ENCODE results near the gene SLC35B3. TPM values are rescaled to one million over a fixed set of nuclear protein-coding genes. Genes with fewer than 3 reads are reported as not detected.
A peak's percentile ranks its signal among the peaks of the same experiment; 100 is the strongest.

SLC35B3 gene
- total and polyA plus RNA-seq, 9 of the 15 experiments (the other 6 are each of a cell fraction or from before 2014, with no cell fraction given) = 7.6 to 19.1 (median 11.3) TPM

- TF ChIP-seq MGA (IDR thresholded peaks at IDR 0.05) = peak; percentile 96
- TF ChIP-seq ARID4B (CRISPR knock-in tag; IDR thresholded peaks at IDR 0.05) = peak; percentile 81; the same call in 1 of the 2 replicates
- peak; percentile 16 for TF ChIP-seq SOX6 (IDR thresholded peaks at IDR 0.05)
- peak; percentile 76 for TF ChIP-seq TAF9B (IDR thresholded peaks at IDR 0.05; ENCODE audit: partially characterized antibody)
- TF ChIP-seq HNRNPLL (IDR thresholded peaks at IDR 0.05; ENCODE audit: low read depth, low read length, poor library complexity, severe bottlenecking) = no peak
- TF ChIP-seq NRF1 (conservative IDR thresholded peaks at IDR 0.05 in 1 of 2, IDR thresholded peaks at IDR 0.05 in 1 of 2) = peak; percentile 99
- no peak for TF ChIP-seq BMI1 (IDR thresholded peaks at IDR 0.05; ENCODE audit: low read length)
- TF ChIP-seq, protein P1, sequence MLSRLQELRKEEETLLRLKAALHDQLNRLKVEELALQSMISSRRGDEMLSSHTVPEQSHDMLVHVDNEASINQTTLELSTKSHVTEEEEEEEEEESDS (CRISPR knock-in tag; IDR thresholded peaks at IDR 0.05) = no peak
- TF ChIP-seq, protein P2, sequence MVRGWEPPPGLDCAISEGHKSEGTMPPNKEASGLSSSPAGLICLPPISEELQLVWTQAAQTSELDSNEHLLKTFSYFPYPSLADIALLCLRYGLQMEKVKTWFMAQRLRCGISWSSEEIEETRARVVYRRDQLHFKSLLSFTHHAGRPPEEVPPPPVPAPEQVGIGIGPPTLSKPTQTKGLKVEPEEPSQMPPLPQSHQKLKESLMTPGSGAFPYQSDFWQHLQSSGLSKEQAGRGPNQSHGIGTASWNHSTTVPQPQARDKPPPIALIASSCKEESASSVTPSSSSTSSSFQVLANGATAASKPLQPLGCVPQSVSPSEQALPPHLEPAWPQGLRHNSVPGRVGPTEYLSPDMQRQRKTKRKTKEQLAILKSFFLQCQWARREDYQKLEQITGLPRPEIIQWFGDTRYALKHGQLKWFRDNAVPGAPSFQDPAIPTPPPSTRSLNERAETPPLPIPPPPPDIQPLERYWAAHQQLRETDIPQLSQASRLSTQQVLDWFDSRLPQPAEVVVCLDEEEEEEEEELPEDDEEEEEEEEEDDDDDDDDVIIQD (CRISPR knock-in tag; IDR thresholded peaks at IDR 0.05) = peak; percentile 51; the same call in 1 of the 2 replicates
These were observed at the start of gene SLC35B3 (continued) for GRCh38 chr6:8435093-8435844.

Data from K562 (cell line).